ENCODE results near the gene SGCA. TPM values are rescaled to one million over a fixed set of nuclear protein-coding genes. Genes with fewer than 3 reads are reported as not detected.

Gene SGCA
- total RNA-seq, 1 donor from 2014 or later = not detected

GRCh38 chr17:50127697-50128361 lies 38.0 kb upstream of the SGCA start:
- peak overlapping the region; percentile 67 for H3K27ac Mint-ChIP-seq (ENCODE audit: unreplicated experiment)
- H3K4me1 Mint-ChIP-seq (ENCODE audit: unreplicated experiment) = peaks cover 56% of the 10 kb centered on the region
- H3K9me3 Mint-ChIP-seq (ENCODE audit: unreplicated experiment) = no peaks in the 10 kb centered on the region
- peak overlapping the region; percentile 99 for H3K4me3 Mint-ChIP-seq (ENCODE audit: unreplicated experiment)
- no peak for TF ChIP-seq CTCF (IDR thresholded peaks at IDR 0.05; ENCODE audit: unreplicated experiment)
- H3K27me3 Mint-ChIP-seq (ENCODE audit: unreplicated experiment) = peaks cover 18% of the 10 kb centered on the region
- no peak for DNase-seq (ENCODE audit: low spot score)
- H3K36me3 Mint-ChIP-seq (ENCODE audit: low read depth, unreplicated experiment) = peaks cover 14% of the 10 kb centered on the region

- Mint-ChIP-seq H3K4me1 (ENCODE audit: unreplicated experiment) (peaks cover 56% of the 10 kb centered on the region), H3K36me3 (ENCODE audit: low read depth, unreplicated experiment) (peaks cover 14% of the 10 kb centered on the region), H3K27ac (ENCODE audit: unreplicated experiment) (peak overlapping the region; percentile 97)
These were observed 37.1 kb upstream of the SGCA start for GRCh38 chr17:50128441-50129352.

GRCh38 chr17:50129353-50129727 lies 36.5 kb upstream of the SGCA start:
- no peaks in the 10 kb centered on the region for H3K9me3 Mint-ChIP-seq (ENCODE audit: unreplicated experiment)
- H3K4me1 Mint-ChIP-seq (ENCODE audit: unreplicated experiment) = peaks cover 54% of the 10 kb centered on the region
- DNase-seq (ENCODE audit: low spot score) = no peak

More at GRCh38 chr17:50128441-50129352, 37.1 kb upstream of the SGCA start:
- peak; percentile 56 for DNase-seq (ENCODE audit: low spot score)
- peak overlapping the region; percentile 99 for H3K4me3 Mint-ChIP-seq (ENCODE audit: unreplicated experiment)
- H3K9me3 Mint-ChIP-seq (ENCODE audit: unreplicated experiment) = no peaks in the 10 kb centered on the region
- H3K27me3 Mint-ChIP-seq (ENCODE audit: unreplicated experiment) = peaks cover 18% of the 10 kb centered on the region
- TF ChIP-seq CTCF (IDR thresholded peaks at IDR 0.05; ENCODE audit: unreplicated experiment) = no peak

GRCh38 chr17:50129728-50130558 lies 35.9 kb upstream of the SGCA start, which contains the start of gene SAMD14:
TSS of gene SAMD14 (minus strand) at chr17:50130160. CDS start at chr17:50124959, 5,201 bp downstream.
- TF ChIP-seq CTCF (IDR thresholded peaks at IDR 0.05; ENCODE audit: unreplicated experiment) = no peak
- Mint-ChIP-seq H3K36me3 (ENCODE audit: low read depth, unreplicated experiment) (peaks cover 14% of the 10 kb centered on the region), H3K9me3 (ENCODE audit: unreplicated experiment) (no peaks in the 10 kb centered on the region), H3K4me1 (ENCODE audit: unreplicated experiment) (peaks cover 48% of the 10 kb centered on the region), H3K4me3 (ENCODE audit: unreplicated experiment) (peak within 1 kb of the TSS; percentile 99), H3K27ac (ENCODE audit: unreplicated experiment) (peak within 1 kb of the TSS; percentile 97), H3K27me3 (ENCODE audit: unreplicated experiment) (peaks cover 22% of the 10 kb centered on the region)
- peak; percentile 51 for DNase-seq (ENCODE audit: low spot score)

More at GRCh38 chr17:50129353-50129727, 36.5 kb upstream of the SGCA start:
- peak overlapping the region; percentile 99 for H3K4me3 Mint-ChIP-seq (ENCODE audit: unreplicated experiment)
- H3K27ac Mint-ChIP-seq (ENCODE audit: unreplicated experiment) = no peak overlapping the region
- H3K27me3 Mint-ChIP-seq (ENCODE audit: unreplicated experiment) = peaks cover 22% of the 10 kb centered on the region
- TF ChIP-seq CTCF (IDR thresholded peaks at IDR 0.05; ENCODE audit: unreplicated experiment) = no peak
- peaks cover 18% of the 10 kb centered on the region for H3K36me3 Mint-ChIP-seq (ENCODE audit: low read depth, unreplicated experiment)
